Measurements from ENCODE around the gene DBX1.
"Not testable (repeated sequence)": the region's sequence is repeated elsewhere in the genome, so short reads cannot be mapped to it uniquely, and the experiment has no call there.

The DBX1 gene

GRCh38 chr11:20161230-20161918, 1.1 kb upstream of the DBX1 start:
- no peak for DNase-seq

GRCh38 chr11:20159466-20160381, 551 bp downstream of the DBX1 start:
- no peak for DNase-seq

- peak; percentile 65 for DNase-seq
Observed at GRCh38 chr11:20158597-20159257, 1.5 kb downstream of the DBX1 start.

- no peak for DNase-seq
Observed at GRCh38 chr11:20157728-20158127, 2.5 kb downstream of the DBX1 start.

GRCh38 chr11:20156876-20157613, 3.2 kb downstream of the DBX1 start:
- DNase-seq: no peak

- DNase-seq: no peak
Observed at GRCh38 chr11:20156280-20156875, 3.9 kb downstream of the DBX1 start.

- DNase-seq: no peak
Observed at GRCh38 chr11:20155683-20156279, 4.5 kb downstream of the DBX1 start.

GRCh38 chr11:20154381-20154780, 5.9 kb downstream of the DBX1 start:
- peak; percentile 85 for DNase-seq

GRCh38 chr11:20138707-20139106, 21.6 kb downstream of the DBX1 start:
- DNase-seq: no peak

- DNase-seq: no peak
Observed at GRCh38 chr11:20137637-20138036, 22.6 kb downstream of the DBX1 start.

- DNase-seq: no peak
Observed at GRCh38 chr11:20134991-20135736, 25.1 kb downstream of the DBX1 start.

GRCh38 chr11:20132667-20133039, 27.6 kb downstream of the DBX1 start:
- DNase-seq: no peak

GRCh38 chr11:20131788-20132666, 28.2 kb downstream of the DBX1 start:
- DNase-seq: peak; percentile 67

GRCh38 chr11:20129665-20130064, 30.6 kb downstream of the DBX1 start:
- no peak for DNase-seq

- DNase-seq: not testable (repeated sequence)
Observed at GRCh38 chr11:20128528-20128825, 31.8 kb downstream of the DBX1 start.

- DNase-seq: peak; percentile 59
Observed at GRCh38 chr11:20127671-20128527, 32.4 kb downstream of the DBX1 start.

GRCh38 chr11:20126724-20127123, 33.6 kb downstream of the DBX1 start:
- peak; percentile 58 for DNase-seq

GRCh38 chr11:20125927-20126326, 34.3 kb downstream of the DBX1 start:
- peak; percentile 83 for DNase-seq

GRCh38 chr11:20122131-20122530, 38.1 kb downstream of the DBX1 start:
- no peak for DNase-seq

Data from fibroblast of skin of right biceps (primary cell).